NT2/D1 (cell line): ENCODE data around the gene ABCC6.
"Not testable (repeated sequence)": the region's sequence is repeated elsewhere in the genome, so short reads cannot be mapped to it uniquely, and the experiment has no call there.

Experiments
- SUZ12 ChIP-seq: IDR thresholded peaks from 2 replicates; pipeline ENCODE4 v1.6.1; 2011; ENCODE audit not compliant: insufficient read length, insufficient read depth; ENCODE audit errors: extremely low read depth
- YY1 ChIP-seq: IDR thresholded peaks from 2 replicates; pipeline ENCODE4 v1.6.1; 2011; ENCODE audit not compliant: insufficient read length, insufficient read depth
- ZNF274 ChIP-seq: IDR thresholded peaks from 2 replicates; pipeline ENCODE4 v1.6.1; 2011; ENCODE audit warnings: mild to moderate bottlenecking, low read depth, low read length

- not testable (repeated sequence) for TF ChIP-seq SUZ12, YY1, ZNF274
Observed at GRCh38 chr16:16243886-16244285, 20.6 kb upstream of the ABCC6 start.
